Raji (cell line): ENCODE data around the gene PIEZO1.

ENCODE experiments used
- POLR2A ChIP-seq: IDR thresholded peaks from 2 replicates; pipeline ENCODE4 v1.6.1; 2011; ENCODE audit warnings: low read depth, low read length, control low read depth; ENCODE audit not compliant: insufficient read depth

Gene PIEZO1

DNA sequence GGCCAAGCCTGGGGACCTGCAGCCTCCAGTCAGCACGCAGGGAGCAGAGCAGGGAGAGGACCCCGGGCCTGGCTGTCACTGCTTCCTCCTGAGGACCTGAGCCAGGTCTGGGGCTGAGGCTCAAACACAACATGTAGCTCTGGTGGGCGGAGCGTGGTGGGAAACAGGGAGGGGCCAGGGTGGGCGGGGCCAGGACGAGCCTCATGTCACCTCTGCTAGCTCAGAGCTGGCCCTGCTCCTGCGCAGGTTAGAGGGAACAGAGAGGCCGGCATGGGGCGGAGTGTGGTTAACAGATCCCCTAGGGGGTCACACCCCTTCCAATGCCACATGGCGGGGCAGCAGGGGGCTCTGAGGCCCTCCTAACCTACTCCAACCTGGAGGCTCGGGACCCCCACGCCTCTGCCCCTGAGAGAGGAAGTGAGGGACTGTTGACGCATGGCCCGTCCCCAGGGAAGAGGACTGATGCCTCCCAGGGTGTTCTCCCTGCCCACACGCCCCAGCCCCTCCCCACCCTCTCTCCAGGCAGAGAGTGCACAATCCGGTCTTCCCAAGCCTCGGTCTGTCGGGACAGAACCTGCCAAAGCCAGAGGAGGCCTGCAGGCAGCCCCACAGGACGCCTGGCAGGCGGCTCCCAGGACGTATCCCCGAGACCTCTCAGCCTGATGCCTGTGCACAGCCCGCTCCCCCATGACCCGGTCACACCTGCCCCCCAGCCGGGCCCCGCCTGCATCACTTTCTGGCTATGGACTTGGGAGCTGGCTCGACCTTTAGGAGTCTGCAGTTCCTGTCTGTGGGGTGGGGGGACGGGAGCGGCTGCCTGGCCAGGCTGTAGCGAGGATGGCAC lies 15.2 kb downstream of the PIEZO1 start:
- TF ChIP-seq POLR2A, result no peak

DNA sequence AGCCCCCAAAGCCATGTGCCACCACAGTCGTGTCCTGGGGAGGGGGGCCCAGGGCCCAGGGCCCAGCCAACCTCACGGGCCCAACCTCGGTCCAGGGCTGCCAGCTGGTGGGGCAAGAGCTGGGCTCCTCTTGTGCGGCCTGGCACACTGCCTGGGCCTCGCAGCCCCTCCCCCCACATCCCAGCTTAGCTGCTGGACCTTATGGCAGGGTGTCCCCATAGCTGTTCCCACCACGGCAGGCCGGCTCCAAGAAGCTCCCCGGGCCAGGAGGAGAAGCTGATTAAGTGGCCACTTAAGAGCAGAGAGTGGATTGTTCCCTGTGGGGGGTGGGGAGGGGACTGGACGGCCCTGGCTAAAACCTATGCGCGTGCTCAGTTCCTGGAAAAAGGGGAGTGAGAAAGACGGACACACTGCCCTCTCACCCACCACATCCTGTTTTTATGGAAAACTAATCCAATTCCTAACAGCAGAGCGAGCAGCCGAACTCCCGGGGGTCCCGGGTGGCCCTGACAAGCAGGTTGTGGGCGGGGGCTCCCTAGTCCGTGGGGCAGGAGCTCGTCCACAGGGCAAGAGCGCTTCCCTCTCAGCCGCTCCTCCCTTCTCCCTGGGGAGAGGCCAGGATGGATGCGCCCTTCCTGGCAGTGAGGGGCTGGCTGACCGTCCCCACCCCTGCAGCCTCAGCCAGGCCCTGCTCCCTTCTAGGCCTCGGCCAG lies 16.8 kb downstream of the PIEZO1 start:
- TF ChIP-seq POLR2A, result no peak

DNA sequence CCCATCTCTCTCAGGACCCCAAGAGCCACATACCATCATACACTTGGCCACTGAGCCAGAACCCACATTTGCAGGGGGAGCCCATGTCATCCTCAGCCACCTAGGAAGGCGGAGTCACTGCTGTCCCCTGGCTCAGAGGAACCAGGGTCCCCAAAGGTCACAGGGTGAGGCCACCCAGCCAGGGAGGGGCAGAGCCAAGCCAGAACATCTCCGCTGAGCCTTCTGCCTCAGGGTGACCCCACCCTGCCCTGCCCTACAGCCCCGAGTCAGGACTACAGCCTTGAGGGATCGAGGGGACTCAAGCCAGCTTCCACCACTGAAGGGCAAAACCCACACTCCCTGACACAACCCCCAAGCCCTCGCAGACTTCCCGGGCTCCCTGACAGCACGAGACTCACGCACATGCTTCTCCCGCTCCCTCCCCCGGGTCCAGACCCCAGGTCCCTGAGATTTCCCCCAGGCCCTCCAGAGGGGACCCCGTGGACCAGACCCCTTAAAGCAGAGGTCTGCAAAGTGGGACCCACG lies 17.4 kb downstream of the PIEZO1 start:
- TF ChIP-seq POLR2A, result no peak

DNA sequence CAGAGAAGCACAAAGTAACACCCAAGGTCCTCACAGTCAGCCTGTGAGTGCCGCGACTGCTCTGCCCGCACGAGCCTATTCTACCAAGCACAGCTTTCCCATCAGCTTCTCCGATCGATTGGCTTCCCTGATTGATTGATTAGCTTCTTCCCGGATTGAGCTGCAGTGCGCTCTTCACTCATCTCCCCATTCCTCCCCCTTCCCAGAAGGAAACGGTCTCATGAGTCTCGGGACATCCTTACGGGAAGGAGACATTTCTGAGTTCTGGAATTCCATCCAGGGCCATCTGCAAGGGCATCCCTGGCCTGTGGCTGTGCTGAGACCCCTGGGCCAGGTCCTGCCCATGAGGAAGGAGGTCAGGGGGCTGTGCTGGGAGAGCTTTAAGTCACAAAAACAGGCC lies 18.0 kb downstream of the PIEZO1 start:
- TF ChIP-seq POLR2A, result no peak

DNA sequence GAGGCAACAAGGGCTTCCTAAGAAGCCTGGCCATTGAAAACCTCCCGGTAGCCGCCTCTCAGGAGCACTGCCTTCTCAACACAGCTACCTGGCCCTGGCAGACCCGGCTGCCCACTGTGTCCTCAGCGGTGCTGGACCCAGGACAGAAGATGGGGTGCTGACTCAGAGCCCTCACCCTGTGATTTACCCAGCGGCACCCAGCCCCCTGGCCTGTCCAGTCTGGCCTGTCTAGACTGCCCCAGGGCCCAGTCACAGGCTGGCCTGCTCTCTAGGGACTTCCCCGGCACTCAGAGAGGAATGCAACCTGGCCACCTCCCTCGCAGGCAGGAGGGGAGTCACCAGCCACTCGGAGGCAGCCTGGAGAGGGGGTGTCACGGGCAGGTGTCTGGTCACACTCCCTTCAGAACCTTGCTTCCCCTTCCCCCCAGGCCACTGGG lies 20.1 kb downstream of the PIEZO1 start:
- no peak for TF ChIP-seq POLR2A

DNA sequence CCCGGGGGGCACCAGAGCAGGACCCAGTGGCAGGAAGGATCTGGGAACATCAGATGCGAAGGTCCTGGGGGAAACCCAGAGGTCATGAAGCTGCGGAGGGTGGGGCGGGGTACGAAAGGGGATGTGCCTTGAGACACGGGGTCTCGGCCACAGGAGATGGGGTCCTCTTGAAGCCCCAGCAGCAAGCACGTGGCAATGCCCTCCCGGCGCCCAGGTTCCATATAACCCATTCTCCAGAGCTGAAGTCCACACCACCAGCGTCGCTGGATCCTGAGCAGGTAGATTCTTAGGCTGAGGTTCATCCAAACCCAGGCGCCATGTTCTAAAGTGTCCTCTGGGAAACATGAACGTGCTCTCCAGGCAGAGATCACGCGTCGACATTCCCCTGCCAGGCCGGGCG lies 20.9 kb downstream of the PIEZO1 start:
- no peak for TF ChIP-seq POLR2A

DNA sequence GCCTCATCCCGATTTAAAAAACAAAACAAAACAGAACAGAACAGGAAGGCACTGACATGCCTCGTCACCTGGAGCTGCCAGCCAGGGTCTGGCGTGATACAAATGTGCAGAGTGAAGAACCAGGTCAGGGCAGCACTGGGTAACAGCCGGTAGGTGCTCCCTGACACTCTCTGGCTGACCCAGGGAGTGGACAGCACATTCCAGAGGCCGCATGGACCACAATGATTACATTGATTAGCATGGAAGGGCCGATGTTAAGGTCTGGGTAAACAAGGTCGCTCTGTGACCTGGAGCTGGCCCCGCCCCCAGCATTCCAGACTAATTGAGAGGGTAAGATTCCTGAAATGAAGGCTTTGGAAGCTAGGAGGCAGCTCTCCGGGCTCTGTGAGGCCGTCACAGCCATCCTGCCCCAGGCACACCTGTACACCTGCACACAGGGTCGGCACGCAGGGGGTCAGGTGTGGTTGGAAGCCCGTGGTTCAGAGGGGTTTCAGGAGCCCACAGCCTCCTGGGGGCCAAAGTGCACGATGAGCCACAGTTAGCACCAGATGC lies 21.4 kb downstream of the PIEZO1 start:
- TF ChIP-seq POLR2A, result no peak

DNA sequence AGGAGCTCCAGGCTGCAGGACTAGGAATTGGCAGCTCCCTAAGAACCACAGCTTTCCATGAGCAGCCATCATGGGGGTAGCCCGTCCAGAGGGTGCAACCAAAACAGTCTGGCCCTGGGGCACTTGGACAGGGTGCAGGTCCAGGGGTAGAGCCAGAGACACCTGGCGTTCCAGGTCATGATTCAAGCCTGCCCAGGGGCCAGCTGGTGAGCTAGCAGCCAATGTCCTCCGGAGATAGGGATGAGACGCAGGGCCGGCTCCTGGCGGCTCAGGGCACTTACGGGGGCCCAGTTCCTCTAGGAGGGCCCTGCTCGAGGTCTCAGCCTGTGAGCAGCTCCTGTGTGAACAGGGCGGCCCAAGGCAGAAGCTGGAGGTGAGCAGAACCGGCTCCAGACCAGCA lies 22.1 kb downstream of the PIEZO1 start:
- no peak for TF ChIP-seq POLR2A

DNA sequence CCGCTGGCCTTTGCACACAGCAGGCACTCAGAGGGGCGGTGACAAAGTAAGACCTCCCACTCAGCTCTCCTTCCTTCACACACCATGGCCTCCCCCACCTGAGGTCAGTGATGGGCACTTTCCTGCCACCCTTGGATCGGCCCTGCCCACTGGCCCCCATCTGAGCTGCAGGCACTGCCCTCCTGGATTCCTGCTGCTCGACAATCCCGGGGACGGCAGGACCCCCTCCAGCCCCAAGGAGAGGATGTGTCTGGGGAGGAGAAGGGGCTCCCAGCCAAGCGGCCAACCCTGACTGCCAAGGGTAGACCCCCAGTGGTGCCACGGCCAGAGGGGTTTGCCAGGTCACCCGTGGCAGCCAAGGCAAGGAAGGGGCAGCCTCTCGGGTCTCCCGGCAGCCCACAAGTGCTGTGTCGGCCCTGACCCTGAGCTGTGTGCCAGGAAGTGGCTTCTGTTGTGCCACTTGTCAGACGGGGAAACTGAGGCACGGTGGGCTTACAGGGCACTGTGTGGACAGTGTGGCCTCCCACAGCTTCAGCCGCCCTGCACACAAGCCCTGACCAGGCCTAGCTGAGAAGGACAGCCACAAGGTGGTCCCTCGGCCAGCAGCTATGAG lies 22.7 kb downstream of the PIEZO1 start:
- no peak for TF ChIP-seq POLR2A

DNA sequence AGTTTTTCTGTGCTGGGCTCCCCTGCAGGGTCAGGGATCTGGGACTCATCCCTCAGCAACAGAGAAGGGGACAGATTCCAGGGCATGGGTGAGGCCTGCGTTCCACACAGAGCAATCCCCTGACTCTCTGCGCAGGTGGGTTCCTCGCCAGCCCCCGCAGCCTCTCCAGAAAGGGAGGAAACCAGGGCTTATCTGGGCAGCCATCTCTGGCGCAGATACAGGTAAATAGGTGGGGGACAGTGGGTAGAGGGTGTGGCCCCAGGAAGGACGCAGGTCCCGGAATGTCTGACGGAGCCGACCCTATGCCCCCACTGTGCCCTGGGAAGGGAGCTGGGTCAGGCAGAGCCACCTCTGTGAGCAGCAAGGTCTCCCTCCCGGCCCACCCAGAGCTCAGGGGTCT lies 23.2 kb downstream of the PIEZO1 start:
- TF ChIP-seq POLR2A, result no peak

DNA sequence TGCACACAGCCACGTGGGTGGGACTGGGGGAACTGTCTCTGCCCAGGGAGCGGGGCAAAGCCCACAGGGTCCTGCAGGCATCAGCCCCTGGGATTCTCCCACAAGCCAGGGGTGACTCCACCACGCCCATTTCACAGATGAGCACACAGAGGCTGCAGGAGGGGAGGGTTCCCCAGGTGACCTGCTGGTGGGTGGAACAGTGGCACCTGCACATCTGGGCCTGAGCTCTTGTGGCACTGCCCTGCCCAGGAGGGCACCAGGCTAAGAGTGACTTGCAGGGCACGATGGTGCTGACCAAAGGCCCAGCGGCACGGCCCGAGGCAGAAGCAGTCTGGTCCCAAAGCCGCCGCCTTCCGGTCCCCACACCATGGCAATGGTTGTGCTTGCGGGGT lies 23.9 kb downstream of the PIEZO1 start:
- no peak for TF ChIP-seq POLR2A

DNA sequence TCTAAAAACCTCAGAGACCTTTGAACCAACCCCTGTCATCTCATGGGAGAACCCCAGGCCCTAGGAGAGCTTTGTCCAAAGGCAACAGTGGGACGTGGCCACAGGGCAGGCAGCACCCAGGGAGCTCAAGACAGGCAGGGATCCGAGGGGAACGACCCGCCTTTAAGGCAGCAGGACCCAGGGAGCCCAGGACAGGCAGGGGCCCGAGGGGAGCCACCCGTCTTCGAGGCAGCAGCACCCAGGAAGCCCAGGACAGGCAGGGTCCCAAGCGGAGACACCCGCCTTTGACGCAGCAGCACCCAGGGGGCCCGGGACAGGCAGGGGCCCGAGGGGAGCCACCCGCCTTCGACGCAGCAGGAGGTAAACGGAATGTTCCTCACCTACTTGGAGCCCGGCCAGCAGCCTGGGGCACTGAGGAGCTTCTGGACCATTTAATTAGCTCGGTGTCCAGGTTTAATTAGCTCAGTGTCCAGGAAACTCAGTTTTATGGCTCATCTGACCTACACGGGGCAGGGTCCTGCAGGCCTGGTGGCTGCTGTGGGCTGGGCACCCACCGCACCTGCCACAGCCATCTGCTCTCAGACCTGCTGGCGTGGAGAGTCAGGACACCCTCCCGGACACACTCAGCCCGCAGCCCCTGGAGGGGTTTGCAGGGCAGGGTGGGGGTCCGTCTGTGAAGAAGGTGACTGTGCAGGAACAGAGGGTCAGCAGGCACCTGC lies 24.4 kb downstream of the PIEZO1 start:
- no peak for TF ChIP-seq POLR2A

DNA sequence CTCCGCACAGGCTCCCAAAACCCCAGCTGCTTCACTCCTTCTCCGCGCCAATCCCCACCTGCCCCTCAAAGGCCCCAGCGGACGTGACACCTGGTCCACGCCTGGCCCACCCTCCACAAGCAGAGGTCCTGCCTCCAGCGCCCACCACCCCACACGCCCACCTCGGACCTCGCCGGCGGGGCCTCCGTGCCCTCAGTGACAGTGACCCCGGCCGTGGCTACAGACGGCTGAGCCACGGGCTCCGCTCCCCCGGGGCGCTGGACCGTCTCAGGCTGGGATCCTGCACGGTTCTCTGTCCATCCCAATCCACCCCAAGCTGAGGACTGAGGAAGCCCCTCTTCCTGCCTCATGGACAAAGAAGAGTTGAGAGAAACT lies 25.1 kb downstream of the PIEZO1 start:
- TF ChIP-seq POLR2A, result no peak

DNA sequence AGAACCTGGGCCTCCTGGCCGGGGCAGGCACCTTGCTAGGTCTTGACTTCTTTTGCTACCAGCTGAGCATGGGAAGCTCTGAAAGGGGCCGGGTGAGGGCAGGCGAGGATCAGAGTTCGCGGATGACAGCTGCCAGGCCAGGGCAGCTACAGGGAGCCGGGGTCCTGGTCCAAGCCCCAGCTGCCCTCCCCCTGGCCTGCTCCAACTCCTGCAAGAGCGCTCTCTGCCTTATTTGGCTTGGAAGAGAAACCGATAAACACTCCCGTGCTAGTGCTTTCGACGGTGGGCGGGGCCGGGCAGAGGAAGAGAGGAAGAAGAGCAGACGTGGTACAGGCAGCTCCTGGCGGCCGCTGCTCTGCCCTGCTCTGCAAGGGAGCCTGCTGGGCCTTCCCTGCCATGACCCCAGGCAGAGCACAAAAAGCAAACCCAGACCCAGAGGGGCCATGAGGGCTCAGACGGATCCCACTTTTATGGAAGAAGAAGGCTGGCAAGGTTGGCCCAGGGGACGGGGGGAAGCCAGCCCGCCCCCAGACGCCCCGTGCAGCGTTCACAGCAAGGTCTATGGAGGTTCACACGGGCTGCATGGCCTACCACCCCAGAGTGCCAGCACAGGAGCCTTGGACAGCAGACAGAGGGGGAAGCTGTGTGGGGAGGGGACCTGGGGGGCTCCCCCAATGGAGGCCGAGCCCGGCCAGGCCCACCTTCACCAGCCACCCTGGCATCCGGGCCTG lies 25.6 kb downstream of the PIEZO1 start:
- no peak for TF ChIP-seq POLR2A
